GM19438 (cell line): ENCODE measurements around the gene PPP1R14B.

Source experiments
- ATAC-seq: cut with Tn5 transposase; IDR thresholded peaks from one replicate; pipeline ENCODE4 v1.9.1; 2021; ENCODE audit warnings: low read depth; ENCODE audit not compliant: unreplicated experiment

The PPP1R14B gene

GRCh38 chr11:64232967-64233315 lies 13.8 kb downstream of the PPP1R14B start:
- ATAC-seq, result no peak

GRCh38 chr11:64232182-64232966 lies 14.4 kb downstream of the PPP1R14B start:
- no peak for ATAC-seq

DNA sequence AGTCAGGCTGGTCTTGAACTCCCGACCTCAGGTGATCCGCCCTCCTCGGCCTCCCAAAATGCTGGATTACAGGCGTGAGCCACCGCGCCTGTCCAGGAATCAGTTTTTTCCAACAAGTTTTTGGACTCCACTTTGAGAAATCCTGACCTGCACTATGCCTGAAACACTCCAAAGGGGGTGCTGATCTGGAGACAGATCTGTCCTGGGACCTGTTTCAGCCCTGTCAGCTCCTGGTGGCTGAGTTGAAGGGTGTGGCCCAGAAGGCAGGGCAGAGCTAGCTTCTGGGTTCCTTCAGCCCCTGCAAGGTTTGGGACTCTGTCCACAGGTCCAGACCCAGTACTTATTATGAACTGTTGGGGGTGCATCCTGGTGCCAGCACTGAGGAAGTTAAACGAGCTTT lies 15.2 kb downstream of the PPP1R14B start:
- ATAC-seq, result no peak

DNA sequence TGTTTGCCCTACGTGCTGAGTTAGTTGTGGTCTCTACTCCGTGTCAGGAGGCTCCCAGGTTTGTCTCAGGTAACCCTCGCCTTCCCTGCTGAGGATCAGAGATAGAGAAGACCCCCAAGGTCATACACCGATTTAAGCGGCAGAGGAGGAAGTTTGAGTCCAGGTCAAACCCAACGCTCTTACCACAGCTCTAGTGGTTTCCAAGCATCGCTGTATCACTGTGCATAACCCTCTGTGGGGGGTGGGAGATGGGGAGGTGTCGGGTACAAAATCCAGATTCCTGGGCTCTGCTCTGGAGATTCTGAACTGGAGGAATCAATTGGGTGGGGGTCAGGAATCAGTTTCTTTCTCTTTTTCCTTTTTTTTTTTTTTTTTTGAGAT lies 15.8 kb downstream of the PPP1R14B start:
- no peak for ATAC-seq

GRCh38 chr11:64230171-64230984 lies 16.4 kb downstream of the PPP1R14B start, which contains the start of gene DNAJC4:
DNAJC4 (plus strand) TSS chr11:64230548; CDS start chr11:64230855, 307 bp downstream.
- ATAC-seq, result peak; percentile 46

GRCh38 chr11:64229744-64230170 lies 17.0 kb downstream of the PPP1R14B start:
- ATAC-seq, result no peak

DNA sequence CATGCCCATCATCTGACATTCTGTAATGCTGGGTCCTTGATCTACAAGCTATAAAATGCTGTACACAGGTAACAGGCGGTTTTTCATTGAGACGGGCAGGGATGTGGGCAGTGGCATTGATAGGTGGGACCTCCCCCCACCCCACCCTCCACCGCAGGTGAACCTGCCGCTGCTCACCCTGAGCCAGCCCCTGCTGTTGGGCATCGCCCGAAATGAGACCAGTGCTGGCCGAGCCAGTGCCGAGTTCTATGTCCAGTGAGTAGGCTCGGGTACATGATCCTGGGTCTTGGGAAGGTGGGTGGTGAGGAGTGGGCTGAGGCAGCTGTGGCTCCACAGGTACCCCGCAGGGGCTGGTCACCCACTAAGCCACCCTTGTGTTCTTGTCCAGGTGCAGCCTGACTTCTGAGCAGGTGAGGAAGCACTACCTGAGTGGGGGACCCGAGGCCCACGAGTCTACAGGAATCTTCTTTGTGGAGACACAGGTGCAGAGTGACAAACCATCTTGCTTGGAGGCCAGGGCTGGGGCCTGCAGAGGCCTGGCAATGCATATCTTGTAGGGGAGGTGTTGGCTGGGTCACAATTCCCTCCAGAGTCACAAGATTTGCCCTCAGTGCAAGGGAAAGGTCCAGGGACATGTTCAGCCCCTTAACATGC lies 17.5 kb downstream of the PPP1R14B start:
- no peak for ATAC-seq

GRCh38 chr11:64227405-64227956 lies 19.3 kb downstream of the PPP1R14B start:
- no peak for ATAC-seq

DNA sequence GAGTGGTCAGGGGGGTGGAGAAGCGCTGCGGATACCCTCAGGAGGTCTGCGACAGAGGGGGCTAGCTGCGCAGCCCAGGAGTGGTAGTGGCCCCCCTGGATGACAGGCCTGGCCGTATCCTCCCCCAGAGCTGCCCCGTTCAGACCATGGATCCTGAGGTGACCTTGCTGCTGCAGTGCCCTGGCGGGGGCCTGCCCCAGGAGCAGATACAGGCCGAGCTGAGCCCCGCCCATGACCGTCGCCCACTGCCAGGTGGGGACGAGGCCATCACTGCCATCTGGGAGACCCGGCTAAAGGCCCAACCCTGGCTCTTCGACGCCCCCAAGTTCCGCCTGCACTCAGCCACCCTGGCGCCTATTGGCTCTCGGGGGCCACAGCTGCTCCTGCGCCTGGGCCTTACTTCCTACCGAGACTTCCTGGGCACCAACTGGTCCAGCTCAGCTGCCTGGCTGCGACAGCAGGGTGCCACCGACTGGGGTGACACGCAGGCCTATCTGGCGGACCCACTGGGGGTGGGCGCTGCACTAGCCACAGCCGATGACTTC lies 20.2 kb downstream of the PPP1R14B start:
- ATAC-seq, result no peak

GRCh38 chr11:64225608-64226506 lies 20.9 kb downstream of the PPP1R14B start, which contains the start of the genes NUDT22 and TRPT1:
NUDT22 (plus strand) TSS chr11:64226274; CDS start chr11:64226653, 379 bp downstream.
TRPT1 (minus strand) TSS chr11:64226186; CDS start chr11:64225860, 326 bp downstream.
- peak; percentile 39 for ATAC-seq

DNA sequence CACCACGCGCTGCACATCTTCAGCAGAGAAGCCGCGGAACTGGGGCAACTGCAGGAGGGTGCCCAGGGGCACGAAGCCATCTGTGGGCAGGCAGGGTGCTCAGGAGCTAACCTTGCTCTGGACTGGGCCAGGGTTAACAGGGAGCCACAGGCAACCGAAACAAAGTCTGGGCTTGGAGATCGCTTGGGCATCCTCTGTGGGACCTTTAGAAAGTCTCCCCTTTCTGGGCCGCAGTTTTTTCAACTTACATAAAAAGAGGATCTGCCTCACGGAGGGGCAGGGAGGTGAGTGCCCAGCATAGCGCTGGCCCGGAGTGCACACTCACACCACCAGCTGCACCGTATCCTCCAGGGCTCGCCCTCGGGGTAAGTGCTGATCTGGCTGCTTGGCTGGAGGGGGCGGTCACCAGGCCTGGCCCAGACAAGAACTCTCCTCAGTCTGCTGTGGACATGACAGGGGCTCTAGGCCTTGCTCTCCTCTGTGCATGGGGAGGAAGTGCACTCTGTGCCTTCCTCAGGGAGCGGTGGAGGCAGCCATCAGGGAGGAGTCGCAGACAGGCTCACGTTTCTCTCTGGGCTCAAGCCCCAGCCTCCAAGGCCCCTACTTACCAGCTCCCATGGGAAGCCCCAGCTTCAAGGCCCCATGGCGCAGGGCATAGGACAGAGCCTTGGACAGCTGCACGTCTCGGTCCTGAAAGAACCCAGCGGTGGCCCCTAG lies 21.7 kb downstream of the PPP1R14B start:
- ATAC-seq, result no peak

- no peak for ATAC-seq
Measured at GRCh38 chr11:64224151-64224890, 22.4 kb downstream of the PPP1R14B start.

- ATAC-seq, result no peak
Measured at GRCh38 chr11:64223001-64223651, 23.6 kb downstream of the PPP1R14B start.

DNA sequence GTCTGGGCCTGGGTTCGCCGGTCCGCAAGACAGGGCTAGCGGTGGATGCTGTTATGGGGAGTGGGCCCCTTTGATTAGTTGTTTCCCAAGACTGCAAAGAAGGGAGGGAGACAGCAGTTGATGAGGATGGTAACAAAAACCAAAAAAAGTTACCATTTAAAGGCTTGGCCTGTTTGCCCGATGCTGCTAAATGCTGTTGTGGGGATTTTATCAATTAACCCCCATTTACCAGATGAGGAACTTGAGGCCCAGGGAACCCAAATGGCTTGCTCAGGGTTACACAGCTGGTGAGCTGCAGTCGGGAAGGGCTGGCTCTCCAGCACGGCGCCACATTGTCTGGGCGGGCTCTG lies 24.1 kb downstream of the PPP1R14B start:
- no peak for ATAC-seq

- no peak for ATAC-seq
Measured at GRCh38 chr11:64220798-64221197, 25.9 kb downstream of the PPP1R14B start.

GRCh38 chr11:64220271-64220670 lies 26.5 kb downstream of the PPP1R14B start:
- no peak for ATAC-seq

GRCh38 chr11:64219755-64220154 lies 27.0 kb downstream of the PPP1R14B start:
- no peak for ATAC-seq

- no peak for ATAC-seq
Measured at GRCh38 chr11:64219354-64219684, 27.4 kb downstream of the PPP1R14B start.
